HG03521 (cell line): ENCODE data around the gene PHF13.
"Not testable (repeated sequence)": the region's sequence is repeated elsewhere in the genome, so short reads cannot be mapped to it uniquely, and the experiment has no call there.

Experiments
- ATAC-seq: cut with Tn5 transposase; IDR thresholded peaks from one replicate; pipeline ENCODE4 v1.9.1; 2021; ENCODE audit warnings: mild to moderate bottlenecking, moderate library complexity; ENCODE audit not compliant: unreplicated experiment

Gene PHF13

DNA sequence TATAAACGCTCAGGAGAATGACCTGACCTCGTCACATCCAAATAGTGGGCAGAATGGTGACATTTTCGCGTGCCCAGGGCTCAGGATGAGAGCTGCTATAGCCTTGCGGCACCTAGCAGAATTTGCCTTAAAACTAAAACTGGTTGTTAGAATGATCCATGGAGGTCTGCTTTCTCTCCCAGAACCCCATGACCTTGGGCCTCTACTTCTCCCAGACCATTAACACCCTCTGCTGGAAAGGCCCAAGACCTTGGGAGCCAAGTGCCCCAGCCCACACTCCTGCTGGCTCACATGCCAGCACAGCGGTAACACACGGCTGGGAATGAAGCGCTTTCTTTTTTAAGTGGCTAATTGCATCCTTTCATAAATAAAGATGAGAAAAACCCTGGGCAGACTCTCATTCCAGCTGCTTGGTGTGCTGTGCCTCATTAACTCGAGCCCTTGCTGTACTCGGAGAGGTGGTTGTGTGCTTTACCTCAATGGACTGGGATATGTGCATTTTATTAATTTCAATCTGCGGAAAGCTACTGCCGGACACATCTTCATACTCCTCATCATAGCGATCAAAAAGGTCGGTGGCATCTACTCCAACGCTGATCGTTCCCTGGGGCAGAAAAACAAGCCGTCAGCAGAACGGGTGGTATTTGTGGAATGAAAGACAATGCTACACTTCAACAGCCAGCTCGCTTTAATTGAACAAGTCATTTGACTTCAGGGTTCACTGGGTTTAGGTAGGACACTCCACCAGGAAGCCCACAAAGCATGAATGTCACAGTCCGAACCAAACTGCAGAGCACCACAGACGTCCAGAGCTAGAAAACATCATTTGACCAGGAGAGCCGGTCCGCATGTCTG is 40.1 kb downstream of the PHF13 start:
- no peak for ATAC-seq

DNA sequence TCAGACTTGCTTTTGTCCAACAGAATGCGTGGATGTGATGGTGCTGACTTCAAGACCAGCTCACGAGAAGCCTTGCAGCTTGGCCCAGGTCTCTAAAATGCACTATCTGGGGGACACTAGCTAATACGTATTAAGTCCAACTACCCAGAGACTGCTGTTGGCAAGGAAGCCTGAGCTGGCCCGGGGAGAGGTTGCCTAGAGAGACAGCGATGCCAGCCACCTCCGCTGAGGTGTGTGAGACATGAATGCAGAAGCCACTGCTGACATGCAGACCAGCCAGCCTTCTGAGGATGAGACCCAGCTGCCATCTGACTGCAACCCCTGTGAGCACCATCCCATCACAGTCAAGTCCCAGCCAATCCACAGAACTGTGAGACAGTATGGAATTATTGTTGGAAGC is 43.6 kb downstream of the PHF13 start:
- no peak for ATAC-seq

DNA sequence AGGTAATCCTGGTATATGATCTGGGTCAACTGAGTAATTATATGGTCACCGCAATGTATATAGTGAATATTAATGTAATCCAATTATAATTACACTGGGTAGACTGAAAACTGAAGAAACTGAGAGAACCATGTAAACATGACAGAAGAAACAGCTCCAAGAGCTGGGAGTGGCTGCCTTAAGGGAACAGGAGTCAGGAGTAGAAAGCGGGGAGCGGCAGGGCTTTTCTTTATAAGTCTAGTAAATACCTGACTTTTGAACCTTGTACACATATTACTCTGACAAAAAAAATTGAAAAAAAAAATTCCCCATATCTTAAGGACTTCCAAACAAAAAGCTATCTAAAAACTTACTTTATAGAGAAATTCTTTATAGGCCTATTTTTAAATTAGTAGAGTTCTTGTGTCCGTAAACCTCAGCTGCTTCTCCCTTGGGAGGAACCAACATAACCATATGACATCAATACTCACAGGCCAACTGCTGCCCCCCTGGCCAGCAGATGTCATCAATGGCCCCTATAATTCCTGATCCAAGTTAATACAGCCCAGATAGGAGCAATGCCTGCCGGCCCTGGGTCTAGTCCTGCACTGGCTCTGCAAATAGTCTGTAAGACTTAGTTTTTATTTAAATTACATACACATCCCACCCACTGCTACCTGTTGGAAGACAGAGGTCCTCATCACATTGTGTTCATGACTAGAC is 45.0 kb downstream of the PHF13 start:
- ATAC-seq = no peak

DNA sequence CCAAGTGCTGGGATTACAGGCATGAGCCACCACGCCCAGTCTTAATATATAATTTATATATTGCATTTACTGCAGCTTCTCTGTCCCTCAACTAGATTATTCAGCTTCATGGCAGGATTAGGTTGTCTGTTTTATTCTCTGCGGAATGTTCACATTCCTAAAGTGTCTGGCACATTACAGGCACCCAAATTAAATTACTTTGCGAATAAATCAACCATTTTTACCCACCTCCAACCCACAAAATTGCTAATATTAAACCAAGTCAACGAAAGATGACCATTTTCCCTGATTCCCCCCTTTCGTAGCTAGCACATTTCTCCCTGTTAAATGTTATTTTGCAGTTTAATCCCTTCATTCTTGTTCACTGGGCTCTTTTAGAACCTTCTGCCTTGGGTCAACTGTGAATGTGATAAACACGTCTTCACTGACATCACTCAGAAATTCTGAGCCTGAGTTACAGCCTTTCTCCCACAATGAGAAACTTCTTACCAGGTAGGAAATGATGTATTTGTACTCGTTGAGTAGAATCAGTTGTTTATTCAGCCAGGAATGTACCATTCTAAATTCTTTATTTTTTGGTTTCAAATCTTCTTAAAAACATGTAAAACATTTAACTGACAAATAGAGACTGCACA is 47.0 kb downstream of the PHF13 start:
- no peak for ATAC-seq

DNA sequence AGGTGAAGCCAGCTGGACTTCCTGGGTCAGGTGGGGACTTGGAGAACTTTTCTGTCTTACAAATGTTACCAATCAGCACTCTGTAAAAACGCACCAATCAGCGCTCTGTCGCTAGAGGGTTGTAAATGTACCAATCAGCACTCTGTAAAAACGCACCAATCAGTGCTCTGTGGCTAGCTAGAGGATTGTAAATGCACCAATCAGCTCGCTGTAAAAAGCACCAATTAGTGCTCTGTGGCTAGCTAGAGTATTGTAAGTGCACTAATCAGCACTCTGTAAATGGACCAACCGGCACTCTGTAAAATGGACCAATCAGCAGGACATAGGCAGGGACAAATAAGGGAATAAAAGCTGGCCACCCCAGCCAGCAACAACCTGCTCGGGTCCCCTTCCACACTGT is 48.9 kb downstream of the PHF13 start:
- ATAC-seq = not testable (repeated sequence)

DNA sequence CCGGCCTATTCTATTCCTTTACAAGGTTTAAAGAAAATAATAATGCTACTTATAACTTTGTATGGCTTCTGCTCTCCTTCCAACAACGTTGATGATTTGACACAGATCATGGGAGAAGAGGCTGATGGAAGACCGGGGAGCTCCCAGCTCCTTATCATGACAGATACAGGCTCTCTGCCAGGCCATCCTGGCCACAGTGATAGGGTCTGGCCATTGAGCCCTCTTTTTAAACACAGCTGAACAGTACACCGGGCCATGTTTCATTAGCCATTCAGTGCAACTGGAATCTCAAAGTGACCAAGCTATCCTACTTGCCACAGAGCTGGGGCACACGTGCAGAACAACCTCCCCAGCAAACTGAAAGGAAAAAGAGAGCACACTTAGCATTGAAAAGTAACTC is 53.2 kb downstream of the PHF13 start:
- no peak for ATAC-seq

DNA sequence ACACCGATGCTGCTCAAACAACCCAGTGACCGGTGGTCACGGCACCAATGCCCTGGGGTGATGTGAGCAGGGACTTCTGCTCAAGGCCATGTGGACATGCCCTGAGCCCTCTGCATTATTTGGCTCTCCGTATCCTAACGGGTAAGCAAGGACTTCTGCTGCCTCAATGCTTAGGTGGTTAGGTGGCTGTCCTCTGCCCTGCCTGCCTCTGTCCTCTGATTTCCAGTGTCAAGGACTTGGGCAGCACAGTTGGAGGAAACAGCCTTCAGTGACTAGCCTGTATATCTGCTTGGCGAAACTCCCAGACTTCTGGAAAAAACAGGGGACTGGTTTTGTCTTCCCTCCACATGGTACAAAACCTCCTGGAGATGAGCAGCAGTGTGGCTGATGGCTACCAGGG is 53.6 kb downstream of the PHF13 start:
- ATAC-seq = no peak

DNA sequence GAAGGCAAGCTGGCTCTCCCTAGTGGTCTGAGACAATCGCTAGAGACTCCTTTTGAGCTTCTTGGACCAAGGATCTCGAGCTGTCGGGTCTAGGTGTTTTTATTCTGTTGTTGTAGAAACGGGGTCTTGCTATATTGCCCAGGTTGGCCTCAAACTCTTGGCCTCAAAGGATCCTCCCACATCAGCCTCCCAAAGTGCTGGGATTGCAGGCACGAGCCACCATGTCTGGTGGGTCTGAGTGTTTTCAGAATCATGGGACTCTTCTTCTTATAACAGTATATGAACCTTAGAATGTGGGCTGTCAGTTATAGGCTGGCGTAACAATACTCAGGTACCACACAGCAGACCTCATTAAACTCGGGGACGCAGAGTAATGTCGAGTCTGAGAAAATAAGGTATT is 55.0 kb downstream of the PHF13 start:
- ATAC-seq = no peak

DNA sequence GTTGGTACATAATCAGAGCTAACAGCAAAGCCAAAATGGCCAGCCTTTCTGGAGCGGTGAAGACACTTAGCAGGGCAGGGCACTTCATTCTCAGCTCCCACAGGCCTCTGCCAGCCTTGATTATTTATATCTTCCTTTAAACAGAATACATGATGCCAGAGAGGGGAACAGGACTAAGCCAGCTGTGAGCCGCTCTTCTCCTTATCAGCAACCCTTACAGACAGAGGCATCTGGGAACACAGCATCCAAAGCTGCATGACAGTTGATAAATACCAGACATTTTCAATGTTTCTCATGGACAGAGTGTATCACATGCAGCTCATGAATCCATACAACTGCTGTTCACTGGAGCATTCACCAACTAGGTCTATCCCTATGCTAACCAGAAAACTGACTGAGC is 59.0 kb downstream of the PHF13 start:
- no peak for ATAC-seq
